ENCODE measurements around the gene NOP53.
"Not testable (repeated sequence)": the region's sequence is repeated elsewhere in the genome, so short reads cannot be mapped to it uniquely, and the experiment has no call there.

NOP53 gene

DNA sequence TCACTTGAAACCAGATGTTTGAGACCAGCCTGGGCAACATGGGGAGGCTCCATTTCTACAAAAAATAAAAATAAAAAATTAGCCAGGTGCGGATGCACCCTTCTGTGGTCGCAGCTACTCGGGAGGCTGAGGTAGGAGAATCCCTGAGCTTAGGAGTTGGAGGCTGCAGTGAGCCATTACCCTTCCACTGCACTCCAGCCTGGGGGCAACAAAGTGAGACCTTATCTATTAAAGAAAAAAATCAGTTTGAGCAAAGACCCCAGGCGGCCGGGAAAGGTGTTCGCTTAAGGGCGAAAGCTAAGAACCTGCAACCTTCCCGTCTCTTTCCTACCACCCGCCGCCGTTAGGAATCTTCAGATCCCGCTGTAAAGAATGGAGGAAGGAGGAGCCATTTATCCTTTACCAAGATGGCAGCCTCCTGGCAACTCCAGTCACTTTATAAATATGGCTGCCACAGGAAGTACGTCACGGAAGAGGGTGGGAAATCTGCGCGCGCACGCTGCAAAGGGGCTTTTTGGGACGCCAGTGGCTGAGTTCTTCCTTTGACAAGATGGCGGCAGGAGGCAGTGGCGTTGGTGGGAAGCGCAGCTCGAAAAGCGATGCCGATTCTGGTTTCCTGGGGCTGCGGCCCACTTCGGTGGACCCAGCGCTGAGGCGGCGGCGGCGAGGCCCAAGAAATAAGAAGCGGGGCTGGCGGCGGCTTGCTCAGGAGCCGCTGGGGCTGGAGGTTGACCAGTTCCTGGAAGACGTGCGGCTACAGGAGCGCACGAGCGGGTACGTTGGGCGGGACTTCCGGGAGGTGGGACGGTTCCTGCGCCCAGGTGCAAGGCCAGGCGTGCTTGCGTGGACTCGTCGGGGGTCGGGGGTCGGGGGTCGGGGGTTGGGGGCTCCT, at the start of gene NOP53:
Gene NOP53, plus strand, starts transcription at position 537 of the 892 bp plus-strand sequence. Its CDS starts 14 bp downstream, at position 551.
- peak; percentile 95 for DNase-seq

- DNase-seq, result no peak
Measured at GRCh38 chr19:47696635-47697034, 48.7 kb upstream of the NOP53 start.

DNA sequence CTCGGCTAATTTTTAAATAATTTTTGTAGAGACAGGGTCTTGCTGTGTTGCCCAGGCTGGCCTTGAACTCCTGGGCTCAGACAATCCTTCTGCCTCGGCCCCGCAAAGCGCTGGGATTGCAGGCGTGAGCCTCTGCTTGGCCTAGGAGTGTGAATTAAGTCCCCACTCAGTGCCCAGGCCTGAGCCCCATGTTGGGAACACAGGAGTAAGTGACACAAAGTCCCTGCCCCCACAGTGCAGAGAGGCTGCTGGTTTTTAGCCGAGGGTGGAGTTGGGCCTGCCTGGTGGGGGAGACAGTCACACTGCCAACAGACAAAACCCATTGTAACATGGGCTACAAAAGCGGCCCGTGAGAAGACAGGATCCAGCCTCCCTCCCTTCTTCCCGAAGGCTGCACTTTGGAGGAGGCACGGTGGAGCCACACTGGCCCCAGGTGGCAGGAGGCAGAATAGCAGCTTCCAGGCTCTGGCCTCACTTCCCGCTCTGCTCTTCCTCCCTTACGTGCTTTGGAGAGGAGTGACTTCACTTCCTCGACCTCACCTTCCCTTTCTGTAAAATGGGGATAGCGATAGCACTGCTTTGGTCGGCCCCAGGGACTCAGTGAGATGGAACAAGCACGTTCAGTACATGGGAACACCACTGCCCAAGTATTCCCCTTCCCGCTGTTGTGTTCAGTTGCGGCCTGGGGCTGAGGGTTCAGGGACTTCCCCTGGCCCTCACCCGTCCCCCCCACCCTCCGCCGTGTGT, 47.3 kb upstream of the NOP53 start:
- peak; percentile 66 for DNase-seq

- DNase-seq, result no peak
Measured at GRCh38 chr19:47698631-47699359, 46.6 kb upstream of the NOP53 start.

DNA sequence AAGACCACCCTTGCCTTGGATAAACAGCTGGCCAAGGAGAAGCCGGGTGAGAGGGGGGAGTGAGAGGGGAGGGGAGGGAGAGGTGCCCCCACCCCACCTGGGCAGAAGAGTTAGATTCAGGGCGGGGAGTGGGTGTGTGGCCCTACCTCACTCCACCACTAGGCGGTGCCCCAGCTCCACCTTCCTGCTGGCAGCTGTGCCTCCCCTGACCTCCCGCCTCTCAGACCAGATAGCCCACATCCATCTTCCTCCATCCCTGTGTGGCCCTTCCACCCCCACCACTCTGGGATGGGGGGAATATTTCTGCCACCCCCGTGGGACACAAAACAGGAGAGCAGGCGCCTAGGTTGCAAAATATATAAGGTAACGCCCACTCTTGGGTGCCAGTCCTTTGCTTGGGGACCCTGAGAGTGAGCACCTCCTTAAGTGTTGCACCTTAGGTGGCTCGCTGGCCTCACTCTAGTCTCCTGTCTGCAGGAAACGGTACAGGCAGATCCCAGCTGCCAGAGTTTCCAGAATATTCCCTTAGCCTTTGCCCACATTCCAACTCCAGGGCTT, 45.9 kb upstream of the NOP53 start:
- no peak for DNase-seq

DNA sequence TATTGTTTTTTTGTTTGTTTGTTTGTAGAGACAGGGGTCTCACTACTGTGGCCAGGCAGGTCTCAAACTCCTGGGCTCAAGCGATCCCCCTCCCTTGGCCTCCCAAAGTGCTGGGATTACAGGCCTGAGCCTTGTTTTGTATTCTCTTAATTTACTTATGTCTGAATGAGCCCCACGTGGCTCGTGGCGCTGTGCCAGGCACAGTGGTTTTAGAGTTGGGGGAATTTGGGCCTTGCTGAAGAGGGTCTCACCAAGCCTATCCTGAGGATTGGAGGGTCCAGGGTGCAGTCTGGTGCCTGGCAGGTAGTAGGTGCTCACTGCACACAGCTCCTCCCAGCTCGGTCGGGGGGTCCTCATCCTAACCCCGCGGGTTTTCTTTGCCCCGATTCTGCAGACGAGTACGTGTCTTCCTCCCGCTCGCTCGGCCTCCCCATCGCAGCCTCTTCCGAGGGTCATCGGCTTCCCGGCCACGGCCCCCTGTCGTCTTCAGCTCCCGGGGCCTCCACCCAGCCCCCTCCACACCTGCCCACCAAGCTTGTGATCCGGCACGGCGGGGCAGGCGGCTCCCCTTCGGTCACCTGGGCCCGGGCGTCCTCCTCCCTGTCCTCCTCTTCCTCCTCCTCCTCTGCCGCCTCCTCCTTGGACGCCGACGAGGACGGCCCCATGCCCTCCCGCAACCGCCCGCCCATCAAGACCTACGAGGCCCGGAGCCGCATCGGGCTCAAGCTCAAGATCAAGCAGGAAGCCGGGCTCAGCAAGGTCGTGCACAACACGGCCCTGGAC, 44.2 kb upstream of the NOP53 start:
- DNase-seq, result no peak

GRCh38 chr19:47701717-47702552, 43.4 kb upstream of the NOP53 start:
- DNase-seq, result no peak

GRCh38 chr19:47702671-47703070, 42.7 kb upstream of the NOP53 start:
- DNase-seq, result no peak

GRCh38 chr19:47703301-47703700, 42.0 kb upstream of the NOP53 start:
- DNase-seq, result no peak

DNA sequence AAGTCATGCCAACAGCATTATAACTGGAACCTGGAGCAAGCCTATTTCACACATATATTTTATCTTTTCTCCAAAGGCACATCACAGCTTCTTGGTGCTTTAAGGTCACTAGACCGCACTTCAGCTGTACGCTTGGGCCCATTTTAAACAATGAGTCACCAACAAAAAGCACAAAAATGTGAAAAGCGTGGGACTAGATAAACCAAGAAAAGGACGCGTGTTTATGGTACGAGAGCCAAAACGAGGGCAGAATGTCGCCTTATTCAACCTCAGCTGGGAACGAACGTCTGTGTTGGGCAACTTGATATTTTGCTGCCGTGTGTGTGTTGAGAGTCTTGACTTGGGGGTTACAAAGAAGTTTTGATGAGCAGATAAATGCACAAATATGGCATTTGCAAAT, 41.3 kb upstream of the NOP53 start:
- DNase-seq, result no peak

DNA sequence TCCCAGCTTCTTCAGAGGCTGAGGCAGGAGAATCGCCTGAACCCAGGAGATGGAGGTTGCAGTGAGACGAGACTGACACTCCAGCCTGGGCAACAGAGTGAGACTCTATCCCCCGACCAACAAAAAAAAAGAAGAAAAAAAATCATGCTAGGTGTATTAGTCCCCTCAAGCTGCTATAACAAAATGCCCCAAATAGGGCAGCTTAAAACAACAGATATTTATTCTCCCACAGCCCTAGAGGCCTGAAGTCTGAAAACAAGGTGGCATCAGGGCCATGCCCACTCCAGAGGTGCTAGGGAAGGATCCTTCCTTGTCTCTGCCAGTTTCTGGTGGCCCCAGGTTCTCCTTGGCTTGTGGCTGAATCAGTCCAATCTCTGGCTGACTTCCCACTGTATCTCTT, 40.7 kb upstream of the NOP53 start:
- no peak for DNase-seq

GRCh38 chr19:47707135-47707925, 38.0 kb upstream of the NOP53 start:
- peak; percentile 16 for DNase-seq

GRCh38 chr19:47711652-47712242, 33.6 kb upstream of the NOP53 start:
- DNase-seq, result no peak

GRCh38 chr19:47713046-47714021, 32.0 kb upstream of the NOP53 start, which contains the start of gene EHD2:
EHD2 (plus strand) TSS chr19:47713422; CDS start chr19:47716613, 3,191 bp downstream.
- no peak for DNase-seq

- DNase-seq, result no peak
Measured at GRCh38 chr19:47714339-47714738, 31.0 kb upstream of the NOP53 start.

DNA sequence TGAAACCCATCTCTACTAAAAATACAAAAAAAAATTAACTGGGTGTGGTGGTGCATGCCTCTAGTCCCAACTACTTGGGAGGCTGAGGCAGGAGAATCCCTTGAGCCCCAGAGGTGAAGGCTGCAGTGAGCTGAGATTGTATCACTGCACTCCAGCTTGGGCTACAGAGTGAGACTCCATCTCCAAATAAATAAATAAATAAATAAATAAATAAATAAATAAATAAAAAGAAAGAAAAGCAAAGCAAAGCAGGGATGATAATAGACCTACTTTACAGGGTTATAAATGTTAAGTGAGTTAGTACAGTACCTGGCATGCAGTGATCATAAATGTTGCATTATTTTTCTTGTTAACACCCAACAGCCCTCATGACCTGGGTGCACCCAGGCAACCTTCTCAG, 30.5 kb upstream of the NOP53 start:
- not testable (repeated sequence) for DNase-seq

GRCh38 chr19:47716270-47716937, 28.9 kb upstream of the NOP53 start:
- no peak for DNase-seq
